Activated CD4-positive, alpha-beta memory T cell treated with anti-CD3 and anti-CD28 coated beads for 36 hours (primary cell): ENCODE measurements around the gene CDKAL1. TPM values are rescaled to one million over a fixed set of nuclear protein-coding genes. Genes with fewer than 3 reads are reported as not detected.

Source experiments
- CTCF ChIA-PET: fragments of 350-600 bp; sonication (Branson Sonifier 250); formaldehyde crosslinking; loops from one replicate; lab custom pipeline; 2021; ENCODE audit warnings: antibody characterized with exemption, inconsistent platforms; lab: Charles Lee
- POLR2A ChIA-PET: fragments of 350-600 bp; sonication (Branson Sonifier 250); formaldehyde crosslinking; loops from one replicate; lab custom pipeline; 2021; ENCODE audit warnings: antibody characterized with exemption; lab: Charles Lee
- DNase-seq: peaks from one replicate; pipeline ENCODE4 v3.0.0-alpha.2; 2020
- H3K27ac Mint-ChIP-seq: one replicate; pipeline ENCODE4 v1.8.0; 2021; ENCODE audit warnings: mixed read lengths
- H3K27me3 Mint-ChIP-seq: one replicate; pipeline ENCODE4 v1.8.0; 2021; ENCODE audit warnings: mixed read lengths
- H3K36me3 Mint-ChIP-seq: one replicate; pipeline ENCODE4 v1.8.0; 2021; ENCODE audit warnings: mixed read lengths
- H3K4me1 Mint-ChIP-seq: one replicate; pipeline ENCODE4 v1.8.0; 2021; ENCODE audit warnings: low read depth, mixed read lengths
- H3K4me3 Mint-ChIP-seq: one replicate; pipeline ENCODE4 v1.8.0; 2021; ENCODE audit warnings: mild to moderate bottlenecking, mixed read lengths
- H3K9me3 Mint-ChIP-seq: one replicate; pipeline ENCODE4 v1.8.0; 2021; ENCODE audit warnings: mixed read lengths
- intact Hi-C: fragments of 100-400 bp; cut with micrococcal nuclease; formaldehyde crosslinking; loops from one replicate; pipeline ENCODE4 v1.15.1; 2023
- total RNA-seq, 2 experiments: library from RNA; stranded (reverse); gene quantifications; one replicate each; pipeline ENCODE4 v1.2.3, GENCODE V29; 2021

Gene CDKAL1
- total RNA-seq, 2 experiments from 2014 or later = 23.1 to 23.2 TPM

DNA sequence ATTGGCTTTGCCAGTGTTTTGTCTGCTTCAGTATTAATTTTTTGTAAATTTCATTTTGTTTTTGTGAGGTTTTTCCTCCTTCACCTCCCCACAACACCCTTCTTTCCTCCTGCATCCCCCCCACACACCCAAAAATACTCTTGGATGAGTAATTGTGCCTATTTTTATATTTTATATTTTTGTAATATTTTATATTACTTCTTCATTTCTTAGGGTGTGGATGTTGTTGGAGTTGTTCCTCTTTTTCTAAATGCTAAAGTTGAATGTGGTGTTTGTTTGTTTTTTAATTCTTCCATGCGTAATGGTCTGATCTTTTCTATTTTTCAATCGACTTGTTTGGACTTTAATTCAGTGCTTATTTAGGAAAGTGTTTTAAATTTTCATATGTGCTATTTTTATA lies 638.8 kb downstream of the CDKAL1 start:
- Mint-ChIP-seq H3K4me3 (no peak overlapping the region), H3K27me3 (no peaks in the 10 kb centered on the region), H3K36me3 (peaks cover 5% of the 10 kb centered on the region), H3K27ac (no peak overlapping the region), H3K9me3 (no peaks in the 10 kb centered on the region), H3K4me1 (no peaks in the 10 kb centered on the region)
- ChIA-PET POLR2A (no interaction called here), CTCF (no interaction called here)
- no peak for DNase-seq
- intact Hi-C loops = no loop called here

DNA sequence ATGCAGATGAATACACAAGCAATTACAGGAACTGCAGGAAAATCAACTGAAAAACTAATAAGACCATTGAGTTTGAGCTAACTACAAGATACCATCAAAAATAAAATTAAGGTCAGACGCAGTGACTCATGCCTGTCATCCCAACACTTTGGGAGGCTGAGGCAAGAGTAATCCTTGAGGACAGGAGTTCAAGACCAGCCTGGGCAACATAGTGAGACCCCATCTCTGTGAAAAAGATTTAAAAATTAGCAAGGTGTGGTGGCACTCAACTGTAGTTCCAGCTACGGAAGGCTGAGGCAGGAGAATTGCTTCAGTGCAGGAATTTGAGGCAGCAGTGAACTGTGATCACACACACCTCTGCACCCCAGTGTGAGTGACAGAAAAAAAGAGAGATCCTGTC lies 639.4 kb downstream of the CDKAL1 start:
- intact Hi-C loops = no loop called here
- ChIA-PET POLR2A (no interaction called here), CTCF (no interaction called here)
- no peaks in the 10 kb centered on the region for H3K27me3 Mint-ChIP-seq
- H3K36me3 Mint-ChIP-seq = peaks cover 5% of the 10 kb centered on the region
- DNase-seq = no peak
- no peak overlapping the region for H3K27ac Mint-ChIP-seq
- H3K9me3 Mint-ChIP-seq = no peaks in the 10 kb centered on the region
- H3K4me1 Mint-ChIP-seq = no peaks in the 10 kb centered on the region
- H3K4me3 Mint-ChIP-seq = no peak overlapping the region

DNA sequence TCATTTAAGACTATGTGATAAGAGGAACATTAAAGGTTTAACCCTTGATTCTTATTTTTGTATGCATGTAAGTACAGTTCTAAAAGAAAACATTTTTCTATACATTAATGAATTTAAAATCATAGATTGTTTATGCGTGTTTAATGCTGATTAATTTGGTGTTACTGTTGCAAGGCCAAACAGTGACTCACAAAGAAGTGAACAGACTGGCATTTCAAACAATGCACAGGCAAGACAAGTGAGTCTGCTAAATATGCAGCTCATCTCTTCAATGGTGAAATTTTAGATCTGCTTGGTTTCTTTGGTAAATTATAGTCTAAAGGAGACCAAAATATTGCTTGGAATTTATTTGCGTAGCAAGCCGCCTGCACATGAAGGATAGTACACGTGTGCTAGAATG lies 641.9 kb downstream of the CDKAL1 start:
- intact Hi-C loops = no loop called here
- H3K4me1 Mint-ChIP-seq = peaks cover 6% of the 10 kb centered on the region
- H3K4me3 Mint-ChIP-seq = no peak overlapping the region
- DNase-seq = no peak
- ChIA-PET CTCF (no interaction called here), POLR2A (no interaction called here)
- no peaks in the 10 kb centered on the region for H3K27me3 Mint-ChIP-seq
- H3K9me3 Mint-ChIP-seq = peaks cover 8% of the 10 kb centered on the region
- peaks cover 16% of the 10 kb centered on the region for H3K36me3 Mint-ChIP-seq
- no peak overlapping the region for H3K27ac Mint-ChIP-seq

DNA sequence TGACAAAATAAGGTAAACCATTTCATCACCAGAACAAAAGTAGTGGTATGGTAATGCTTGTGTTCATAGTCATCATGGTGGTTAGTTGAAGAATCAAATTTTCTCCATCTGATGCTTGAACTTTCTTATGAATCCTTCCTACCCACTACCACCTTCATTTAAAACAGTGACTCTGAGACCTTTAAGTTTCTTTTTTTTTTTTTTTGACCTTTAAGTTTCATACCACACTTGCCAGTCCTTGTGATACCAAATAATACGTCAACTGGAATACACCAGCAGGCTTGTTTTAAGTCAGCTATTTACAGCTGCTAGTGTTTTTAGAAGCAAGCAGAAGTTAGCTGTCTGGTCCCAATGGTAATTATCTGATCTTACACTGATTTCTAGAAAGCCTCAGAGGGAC lies 645.9 kb downstream of the CDKAL1 start:
- intact Hi-C loops = loop anchor here (1.0 to 2.0 kb wide), 2 partner anchors 11 to 259 kb away; no protein-coding TSS in a partner anchor
- DNase-seq = no peak
- CTCF ChIA-PET = no interaction called here
- H3K9me3 Mint-ChIP-seq = peaks cover 8% of the 10 kb centered on the region
- H3K4me1 Mint-ChIP-seq = peaks cover 6% of the 10 kb centered on the region
- H3K4me3 Mint-ChIP-seq = no peak overlapping the region
- no peak overlapping the region for H3K27ac Mint-ChIP-seq
- H3K36me3 Mint-ChIP-seq = peaks cover 16% of the 10 kb centered on the region
- POLR2A ChIA-PET = interaction anchor here (0.7 kb wide), 1 partner anchor 640 kb away, joined by 3 read pairs; no protein-coding TSS in a partner anchor
- no peaks in the 10 kb centered on the region for H3K27me3 Mint-ChIP-seq

DNA sequence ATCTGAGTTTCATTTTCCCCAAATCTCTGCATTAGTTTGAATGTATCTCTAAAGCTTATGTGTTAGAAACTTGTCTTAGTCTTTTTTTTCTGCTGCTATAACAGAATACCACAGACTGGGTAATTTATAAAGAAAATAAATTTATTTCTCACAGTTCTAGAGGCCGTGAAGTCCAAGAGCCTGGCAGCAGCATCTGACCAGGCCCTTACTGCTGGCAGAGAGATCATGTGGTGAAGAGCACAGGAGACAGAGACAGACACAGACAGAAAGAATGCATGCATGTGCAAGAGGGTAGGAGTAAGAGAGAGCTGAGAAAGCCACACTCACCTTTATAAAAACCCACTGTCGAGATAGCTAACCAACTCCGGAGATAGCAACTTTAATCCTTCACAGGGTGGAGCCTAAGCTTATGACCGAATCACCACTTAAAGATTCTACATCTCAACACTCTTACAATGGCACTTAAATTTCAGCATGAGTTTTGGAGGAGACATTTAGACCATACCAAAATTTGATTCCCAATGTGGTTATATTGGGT lies 646.6 kb downstream of the CDKAL1 start:
- DNase-seq = no peak
- Mint-ChIP-seq H3K27ac (no peak overlapping the region), H3K36me3 (peaks cover 14% of the 10 kb centered on the region), H3K4me3 (no peak overlapping the region), H3K9me3 (peaks cover 8% of the 10 kb centered on the region), H3K27me3 (no peaks in the 10 kb centered on the region), H3K4me1 (peaks cover 6% of the 10 kb centered on the region)
- POLR2A ChIA-PET = interaction anchor here (0.7 kb wide), 1 partner anchor 641 kb away, joined by 3 read pairs; no protein-coding TSS in a partner anchor
- intact Hi-C loops = loop anchor here (1.0 to 2.0 kb wide), 2 partner anchors 10 to 260 kb away; no protein-coding TSS in a partner anchor
- CTCF ChIA-PET = no interaction called here

DNA sequence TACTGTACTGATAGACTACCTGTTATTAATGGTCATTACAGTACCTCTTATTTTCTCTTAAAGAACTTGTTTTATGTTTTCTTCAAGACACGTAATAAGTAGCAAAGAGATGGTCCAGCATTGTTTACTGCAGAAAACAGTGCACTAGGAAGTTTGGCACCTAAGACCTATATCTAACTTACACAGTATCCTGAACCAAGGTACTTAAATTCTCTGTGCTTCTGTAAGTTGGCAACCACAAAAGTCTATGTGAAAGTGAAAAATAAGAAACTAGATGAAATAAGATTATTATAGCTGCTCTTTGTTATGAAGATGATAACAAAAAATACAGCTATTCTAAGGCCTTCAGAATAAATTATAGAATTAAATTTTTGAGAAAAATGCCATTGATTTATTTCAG lies 647.6 kb downstream of the CDKAL1 start:
- Mint-ChIP-seq H3K27ac (no peak overlapping the region), H3K4me1 (peaks cover 8% of the 10 kb centered on the region), H3K36me3 (peaks cover 13% of the 10 kb centered on the region), H3K4me3 (no peak overlapping the region), H3K27me3 (no peaks in the 10 kb centered on the region), H3K9me3 (peaks cover 8% of the 10 kb centered on the region)
- POLR2A ChIA-PET = no interaction called here
- no peak for DNase-seq
- intact Hi-C loops = loop anchor here (2.0 kb wide), 1 partner anchor 261 kb away; no protein-coding TSS in a partner anchor
- CTCF ChIA-PET = no interaction called here

DNA sequence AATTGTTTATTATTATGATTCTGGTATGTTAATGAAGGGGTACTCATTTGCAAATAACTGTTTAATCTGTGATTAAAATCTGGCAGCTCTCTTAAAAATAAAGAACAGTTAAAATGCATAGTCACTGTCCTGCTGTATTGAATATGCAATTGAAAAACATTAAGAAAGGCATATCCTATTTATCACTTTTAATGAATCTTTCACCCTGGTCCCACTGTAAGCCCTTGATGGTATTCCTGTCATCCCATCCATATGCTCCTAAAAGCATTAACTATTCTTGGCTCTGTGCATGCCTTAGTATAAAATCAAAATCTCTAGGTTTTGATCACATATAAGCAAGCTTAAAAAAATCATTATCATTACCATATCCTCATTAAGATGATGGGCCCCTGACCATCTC lies 648.3 kb downstream of the CDKAL1 start:
- Mint-ChIP-seq H3K4me3 (no peak overlapping the region), H3K36me3 (peaks cover 12% of the 10 kb centered on the region), H3K4me1 (peaks cover 8% of the 10 kb centered on the region), H3K9me3 (peaks cover 8% of the 10 kb centered on the region), H3K27ac (no peak overlapping the region), H3K27me3 (no peaks in the 10 kb centered on the region)
- CTCF ChIA-PET = no interaction called here
- POLR2A ChIA-PET = interaction anchor here (0.6 kb wide), 1 partner anchor 1004 kb away, joined by 3 read pairs; no protein-coding TSS in a partner anchor
- intact Hi-C loops = no loop called here
- DNase-seq = no peak

DNA sequence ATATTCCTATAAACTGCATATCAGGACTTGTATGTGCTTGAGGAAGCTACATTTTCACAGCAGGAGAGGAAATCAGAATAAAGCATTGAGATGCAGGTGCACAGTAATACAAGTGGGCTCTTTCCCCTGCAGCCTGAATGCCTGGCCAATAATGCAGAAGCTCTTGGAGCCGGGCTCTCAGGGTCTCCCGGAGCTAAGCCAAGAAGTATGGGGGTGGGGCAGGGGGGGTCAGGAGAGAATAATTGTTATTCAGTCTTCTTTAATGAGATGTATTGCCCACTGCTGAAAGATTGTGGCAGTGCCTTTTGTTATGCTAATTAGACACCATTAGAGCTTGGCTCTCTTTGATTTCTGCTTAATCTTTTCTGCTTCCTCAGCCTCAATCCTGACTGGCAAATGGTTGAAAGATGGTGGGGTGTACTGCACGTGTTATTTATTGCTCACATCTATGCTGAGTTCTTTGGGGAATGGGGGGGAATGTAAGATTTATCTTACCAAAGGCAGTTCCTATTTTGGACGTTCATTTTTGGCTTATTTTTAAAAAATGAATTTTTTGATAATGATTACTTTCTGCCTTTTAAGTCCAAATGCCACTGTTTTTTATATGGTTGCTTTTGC lies 651.7 kb downstream of the CDKAL1 start:
- H3K27me3 Mint-ChIP-seq = no peaks in the 10 kb centered on the region
- H3K36me3 Mint-ChIP-seq = peaks cover 8% of the 10 kb centered on the region
- ChIA-PET POLR2A (no interaction called here), CTCF (no interaction called here)
- intact Hi-C loops = no loop called here
- DNase-seq = no peak
- peaks cover 1% of the 10 kb centered on the region for H3K9me3 Mint-ChIP-seq
- H3K27ac Mint-ChIP-seq = no peak overlapping the region
- no peak overlapping the region for H3K4me3 Mint-ChIP-seq
- peaks cover 20% of the 10 kb centered on the region for H3K4me1 Mint-ChIP-seq

DNA sequence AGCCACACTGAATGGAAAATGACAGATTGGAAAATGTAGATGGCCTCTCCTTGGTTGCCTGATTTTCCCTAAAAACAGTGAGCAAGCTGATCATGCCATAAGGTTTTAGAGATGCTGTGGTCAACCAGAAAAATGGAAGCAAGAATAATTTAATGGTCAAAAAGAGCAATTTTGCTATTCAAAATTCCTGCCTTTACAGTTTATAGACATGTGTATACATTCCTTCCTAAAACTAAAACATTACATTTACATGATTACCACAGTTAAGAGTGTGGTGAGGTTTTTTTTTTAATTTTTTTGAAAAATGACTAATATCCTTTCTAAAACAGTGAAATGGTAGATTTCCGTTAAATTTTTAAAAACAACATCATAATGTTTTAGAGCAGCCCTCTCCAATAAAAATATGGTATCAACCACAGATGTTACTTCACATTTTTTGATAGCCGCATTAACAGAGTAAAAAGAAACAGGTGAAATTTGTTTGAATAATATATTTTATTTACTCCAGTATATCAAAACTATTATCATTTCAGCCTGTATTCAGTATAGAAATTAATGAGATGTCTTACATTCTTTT lies 652.3 kb downstream of the CDKAL1 start:
- H3K4me1 Mint-ChIP-seq = peaks cover 25% of the 10 kb centered on the region

DNA sequence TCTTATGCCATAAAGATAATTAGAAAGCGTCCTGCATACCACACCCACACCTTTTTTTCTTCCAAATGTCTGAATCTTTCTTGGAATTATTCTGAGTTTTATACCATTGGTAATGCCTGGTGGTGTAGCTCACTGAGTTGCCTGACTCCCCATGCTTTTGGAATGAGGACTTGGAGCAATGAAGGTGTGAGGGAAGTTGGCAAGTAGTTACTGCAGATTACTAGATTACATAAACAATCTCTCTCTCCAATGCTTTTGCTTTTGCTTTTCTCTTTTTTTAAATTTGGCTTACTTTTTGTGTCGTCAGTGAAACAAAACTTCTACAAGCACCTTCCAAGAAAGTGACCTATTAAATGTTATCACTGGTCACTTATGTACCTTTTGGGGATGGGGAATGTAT lies 653.2 kb downstream of the CDKAL1 start:
- intact Hi-C loops = no loop called here
- Mint-ChIP-seq H3K4me3 (no peak overlapping the region), H3K4me1 (peaks cover 27% of the 10 kb centered on the region), H3K9me3 (no peaks in the 10 kb centered on the region), H3K36me3 (peaks cover 7% of the 10 kb centered on the region), H3K27ac (no peak overlapping the region), H3K27me3 (no peaks in the 10 kb centered on the region)
- POLR2A ChIA-PET = no interaction called here
- DNase-seq = no peak
- CTCF ChIA-PET = no interaction called here

More for the DNA sequence above, 652.3 kb downstream of the CDKAL1 start:
- H3K9me3 Mint-ChIP-seq = no peaks in the 10 kb centered on the region
- intact Hi-C loops = no loop called here
- ChIA-PET CTCF (no interaction called here), POLR2A (no interaction called here)
- H3K36me3 Mint-ChIP-seq = peaks cover 7% of the 10 kb centered on the region
- H3K27ac Mint-ChIP-seq = no peak overlapping the region
- H3K4me3 Mint-ChIP-seq = no peak overlapping the region
- DNase-seq = no peak
- H3K27me3 Mint-ChIP-seq = no peaks in the 10 kb centered on the region

DNA sequence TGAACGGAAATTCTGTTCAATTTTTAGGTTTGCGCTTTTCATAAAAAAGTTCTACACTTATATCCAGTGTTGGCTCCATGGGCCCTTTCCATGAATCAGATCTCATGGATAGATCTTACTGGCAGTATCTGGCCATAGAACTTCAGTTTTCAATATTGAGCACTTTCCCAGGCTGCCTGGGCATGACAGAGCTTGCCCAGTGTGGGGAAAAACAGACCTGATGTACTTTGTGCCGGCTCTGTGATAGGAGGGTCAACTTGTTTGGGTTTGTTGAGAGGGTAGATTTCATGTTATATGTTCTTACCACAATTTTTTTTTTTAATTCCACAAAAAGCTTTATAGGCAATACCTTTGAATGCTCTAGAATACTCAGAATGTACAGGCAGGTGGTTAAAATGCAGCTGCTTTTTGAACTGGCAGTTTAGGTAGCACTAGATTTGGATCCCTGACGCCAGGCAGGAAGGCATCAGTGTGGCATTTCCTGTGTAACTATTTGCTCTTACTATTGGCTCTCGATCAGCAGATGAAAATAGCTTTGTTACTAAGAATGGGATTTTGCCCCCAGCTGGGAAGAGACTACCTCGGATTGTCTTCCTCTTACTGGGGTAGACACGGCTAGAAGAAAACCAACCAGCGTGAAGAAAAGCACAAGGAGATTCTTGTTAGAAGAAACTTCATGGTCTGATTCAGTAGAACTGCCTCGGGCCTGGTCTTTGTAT lies 654.4 kb downstream of the CDKAL1 start:
- intact Hi-C loops = no loop called here
- ChIA-PET CTCF (no interaction called here), POLR2A (no interaction called here)
- peaks cover 27% of the 10 kb centered on the region for H3K4me1 Mint-ChIP-seq
- DNase-seq = no peak
- H3K27me3 Mint-ChIP-seq = no peaks in the 10 kb centered on the region
- H3K36me3 Mint-ChIP-seq = peaks cover 14% of the 10 kb centered on the region
- H3K4me3 Mint-ChIP-seq = no peak overlapping the region
- no peak overlapping the region for H3K27ac Mint-ChIP-seq
- peaks cover 7% of the 10 kb centered on the region for H3K9me3 Mint-ChIP-seq

DNA sequence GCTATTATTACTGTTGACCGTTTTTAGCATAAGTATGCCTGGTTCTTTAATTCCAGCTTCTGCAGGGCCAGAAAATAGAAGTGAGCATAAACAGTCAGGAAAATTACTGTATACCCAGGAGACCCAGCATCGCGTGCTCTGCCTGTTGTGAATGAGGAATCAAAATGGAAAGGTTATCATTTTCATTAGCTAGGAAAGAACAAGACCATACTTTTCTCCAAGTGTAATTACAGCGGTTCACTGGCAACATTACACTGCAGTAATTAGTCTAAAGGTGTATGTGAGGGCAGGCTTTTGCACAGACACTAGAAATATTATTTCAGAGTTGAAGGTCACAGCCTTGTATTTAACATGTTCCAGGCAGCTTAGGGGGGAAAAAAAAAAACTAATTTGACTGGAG lies 655.5 kb downstream of the CDKAL1 start:
- intact Hi-C loops = loop anchor here (2.0 kb wide), 3 partner anchors 213 to 313 kb away; no protein-coding TSS in a partner anchor
- CTCF ChIA-PET = no interaction called here
- Mint-ChIP-seq H3K9me3 (peaks cover 7% of the 10 kb centered on the region), H3K27me3 (no peaks in the 10 kb centered on the region), H3K4me1 (peaks cover 27% of the 10 kb centered on the region), H3K27ac (no peak overlapping the region), H3K4me3 (no peak overlapping the region), H3K36me3 (peaks cover 21% of the 10 kb centered on the region)
- POLR2A ChIA-PET = interaction anchor here (0.6 kb wide), 1 partner anchor 34 kb away, joined by 3 read pairs; no protein-coding TSS in a partner anchor
- no peak for DNase-seq
